ENCODE measurements around the gene KNCN. TPM values are rescaled to one million over a fixed set of nuclear protein-coding genes. Genes with fewer than 3 reads are reported as not detected.

The KNCN gene
- total RNA-seq, 4 donors from 2014 or later = not detected

- no peak for DNase-seq (ENCODE audit: low spot score in 2 of 2)
- H3K36me3 ChIP-seq = peaks cover 0 to 57% (median 12%) of the 10 kb centered on the region in 3 donors
- H3K4me3 ChIP-seq = no peak overlapping the region
- H3K9me3 ChIP-seq = no peaks in the 10 kb centered on the region
- H3K4me1 ChIP-seq = peaks cover 0 to 8% (median 0%) of the 10 kb centered on the region in 4 donors
- H3K27ac ChIP-seq = no peak overlapping the region
- TF ChIP-seq EP300 (IDR thresholded peaks at IDR 0.05) (no peak), CTCF (IDR thresholded peaks at IDR 0.05) (no peak), POLR2A (IDR thresholded peaks at IDR 0.05) (no peak)
- WGBS, 2 donors = 52 to 62% methylated on average over 20 of the region's 20 CpGs
- H3K27me3 ChIP-seq = no peaks in the 10 kb centered on the region
These were observed 6.9 kb upstream of the KNCN start for GRCh38 chr1:46558141-46558963.

DNA sequence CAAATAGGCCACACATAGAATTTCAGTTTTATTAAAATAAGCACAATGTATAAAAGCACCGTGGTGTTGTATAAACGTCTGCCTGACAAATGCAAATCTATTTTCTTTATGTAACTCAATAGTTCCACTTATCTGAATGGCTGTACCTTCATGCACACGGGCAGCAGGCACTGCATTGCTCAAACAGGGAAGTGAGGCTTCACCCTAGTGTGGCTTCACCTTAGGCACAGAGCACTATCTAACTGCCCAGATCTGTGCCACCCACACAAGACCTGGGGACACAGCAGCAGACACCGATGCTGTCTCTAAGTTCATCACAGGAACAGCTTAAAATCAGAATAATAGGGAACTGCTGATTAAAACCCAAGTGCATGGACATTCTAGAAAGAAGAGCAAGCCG is 6.0 kb upstream of the KNCN start:
- H3K27me3 ChIP-seq = no peaks in the 10 kb centered on the region
- H3K4me1 ChIP-seq = peaks cover 0 to 8% (median 0%) of the 10 kb centered on the region in 4 donors
- no peak for DNase-seq (ENCODE audit: low spot score in 2 of 2)
- 68 to 79% methylated on average over 5 of the region's 5 CpGs for WGBS, 2 donors
- no peak for TF ChIP-seq CTCF (IDR thresholded peaks at IDR 0.05)
- no peak for TF ChIP-seq POLR2A (IDR thresholded peaks at IDR 0.05)
- TF ChIP-seq EP300 (IDR thresholded peaks at IDR 0.05) = no peak
- H3K36me3 ChIP-seq = peaks cover 0 to 48% (median 7%) of the 10 kb centered on the region in 3 donors
- H3K4me3 ChIP-seq = no peak overlapping the region
- no peak overlapping the region for H3K27ac ChIP-seq
- H3K9me3 ChIP-seq = no peaks in the 10 kb centered on the region

- TF ChIP-seq CTCF (IDR thresholded peaks at IDR 0.05) = no peak
- no peak for TF ChIP-seq EP300 (IDR thresholded peaks at IDR 0.05)
- no peak for TF ChIP-seq POLR2A (IDR thresholded peaks at IDR 0.05)
These were observed 5.4 kb upstream of the KNCN start for GRCh38 chr1:46556822-46557221.

GRCh38 chr1:46555826-46556619 is 4.6 kb upstream of the KNCN start:
- Histone ChIP-seq H3K36me3 (peaks cover 0 to 34% (median 1%) of the 10 kb centered on the region in 3 donors), H3K4me3 (no peak overlapping the region), H3K4me1 (peaks cover 0 to 8% (median 0%) of the 10 kb centered on the region in 4 donors), H3K27me3 (peaks cover 0 to 2% of the 10 kb centered on the region in 2 donors), H3K27ac (no peak overlapping the region), H3K9me3 (no peaks in the 10 kb centered on the region)
- TF ChIP-seq CTCF (IDR thresholded peaks at IDR 0.05) (no peak), EP300 (IDR thresholded peaks at IDR 0.05) (no peak), POLR2A (IDR thresholded peaks at IDR 0.05) (no peak)
- WGBS, 2 donors = 74 to 77% methylated on average over 7 of the region's 7 CpGs
- DNase-seq (ENCODE audit: low spot score in 2 of 2) = no peak

More at GRCh38 chr1:46556822-46557221, 5.4 kb upstream of the KNCN start:
- DNase-seq (ENCODE audit: low spot score in 2 of 2) = no peak
- Histone ChIP-seq H3K4me1 (peaks cover 0 to 8% (median 0%) of the 10 kb centered on the region in 4 donors), H3K27ac (no peak overlapping the region), H3K36me3 (peaks cover 0 to 42% (median 7%) of the 10 kb centered on the region in 3 donors), H3K9me3 (no peaks in the 10 kb centered on the region), H3K27me3 (no peaks in the 10 kb centered on the region), H3K4me3 (no peak overlapping the region)
- 61 to 62% methylated on average over 3 of the region's 3 CpGs for WGBS, 2 donors
